Measurements from ENCODE around the gene RAF1. TPM values are rescaled to one million over a fixed set of nuclear protein-coding genes. Genes with fewer than 3 reads are reported as not detected.
A peak's percentile ranks its signal among the peaks of the same experiment; 100 is the strongest.

Gene RAF1
- total and polyA plus RNA-seq, 2 of the 13 experiments (the other 11 are each of a cell fraction or from before 2014, with no cell fraction given): 72.2 to 91.4 TPM

DNA sequence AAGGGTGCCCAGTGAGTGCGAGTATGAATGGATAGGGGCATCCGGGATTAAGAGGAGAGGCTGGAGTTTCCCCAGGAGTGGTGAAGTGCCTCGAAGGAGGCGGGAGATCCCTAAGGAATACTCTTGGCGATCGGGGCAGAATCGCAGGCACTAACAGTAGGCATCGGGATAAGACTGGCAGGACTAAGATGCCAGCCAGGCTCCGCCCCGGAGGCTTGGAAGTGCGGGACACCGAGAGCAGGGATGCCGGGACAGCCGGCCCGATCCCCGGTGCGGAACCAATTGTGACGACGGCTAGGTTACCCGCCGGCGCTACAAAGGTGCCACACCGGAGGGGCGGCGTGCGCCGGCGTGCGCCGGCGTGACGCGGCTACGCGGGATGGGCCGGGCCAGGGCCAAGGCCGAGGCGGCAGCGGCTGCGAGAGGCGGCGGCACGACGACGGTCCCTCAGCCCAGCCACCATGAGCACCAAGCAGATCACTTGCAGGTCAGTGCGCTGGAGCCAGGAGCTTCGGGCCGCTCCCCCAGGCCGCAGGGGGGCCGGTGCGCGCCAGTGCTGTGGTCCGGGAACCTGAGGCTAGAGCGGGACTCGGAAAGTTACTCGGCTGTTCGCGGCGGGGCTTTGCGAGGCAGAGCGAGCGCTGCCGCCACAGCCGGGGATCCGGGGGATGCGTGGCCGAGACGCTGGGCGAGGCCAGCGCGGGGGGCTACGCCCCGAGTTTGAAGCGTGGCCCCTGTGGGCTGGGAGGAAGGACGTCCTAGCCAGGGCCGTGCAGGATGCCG lies 107.0 kb downstream of the RAF1 start, which contains the start of gene MKRN2 (continued):
- TF ChIP-seq ZNF580 (CRISPR knock-in tag; IDR thresholded peaks at IDR 0.05; ENCODE audit: borderline replicate concordance, low read depth): no peak; the same call in 1 of the 2 replicates
- no peak for TF ChIP-seq NFIB (CRISPR knock-in tag; IDR thresholded peaks at IDR 0.05; ENCODE audit: borderline replicate concordance)
- TF ChIP-seq ZNF740 (CRISPR knock-in tag; IDR thresholded peaks at IDR 0.05): peak; percentile 3; the same call in 1 of the 2 replicates
- TF ChIP-seq ADNP (CRISPR knock-in tag; IDR thresholded peaks at IDR 0.05): no peak
- TF ChIP-seq ZBTB7A (CRISPR knock-in tag; IDR thresholded peaks at IDR 0.05): peak; percentile 51; the same call in 1 of the 2 replicates
- TF ChIP-seq RELA (CRISPR knock-in tag; IDR thresholded peaks at IDR 0.05): 0 out of 2 replicates have a peak, but pooled peaks have one; percentile 23
- TF ChIP-seq TFE3 (CRISPR knock-in tag; IDR thresholded peaks at IDR 0.05): no peak
- TF ChIP-seq KAT7 (CRISPR knock-in tag; IDR thresholded peaks at IDR 0.05; ENCODE audit: borderline replicate concordance): peak; percentile 83; the same call in 1 of the 2 replicates
- TF ChIP-seq NFE2L1 (CRISPR knock-in tag; IDR thresholded peaks at IDR 0.05; ENCODE audit: borderline replicate concordance): peak; percentile 70; the same call in 1 of the 2 replicates
- no peak for TF ChIP-seq ZNF549 (CRISPR knock-in tag; IDR thresholded peaks at IDR 0.05)
- peak; percentile 97 for TF ChIP-seq UBTF (CRISPR knock-in tag; IDR thresholded peaks at IDR 0.05)
- no peak for TF ChIP-seq PBX2 (CRISPR knock-in tag; IDR thresholded peaks at IDR 0.05)
- peak; percentile 91 for TF ChIP-seq SAP130 (CRISPR knock-in tag; IDR thresholded peaks at IDR 0.05; ENCODE audit: low read depth)
- peak; percentile 62 for TF ChIP-seq SKI (IDR thresholded peaks at IDR 0.05; ENCODE audit: partially characterized antibody)
- TF ChIP-seq NFYB (CRISPR knock-in tag; IDR thresholded peaks at IDR 0.05): no peak
- TF ChIP-seq SUZ12 (IDR thresholded peaks at IDR 0.05; ENCODE audit: low read depth, low read length): no peak
- TF ChIP-seq MBNL3 (CRISPR knock-in tag; conservative IDR thresholded peaks at IDR 0.05): no peak
- TF ChIP-seq GLI4 (CRISPR knock-in tag; IDR thresholded peaks at IDR 0.05; ENCODE audit: borderline replicate concordance): 0 out of 2 replicates have a peak, but pooled peaks have one; percentile 50
- TF ChIP-seq ATF1 (CRISPR knock-in tag; IDR thresholded peaks at IDR 0.05): no peak
- TF ChIP-seq ZNF335 (CRISPR knock-in tag; IDR thresholded peaks at IDR 0.05): no peak
- TF ChIP-seq ZNF564 (CRISPR knock-in tag; IDR thresholded peaks at IDR 0.05): peak; percentile 77
- TF ChIP-seq ZNF615 (CRISPR knock-in tag; IDR thresholded peaks at IDR 0.05; ENCODE audit: borderline replicate concordance): 0 out of 2 replicates have a peak, but pooled peaks have one; percentile 38
